Measurements from ENCODE around the gene AIFM3. TPM values are rescaled to one million over a fixed set of nuclear protein-coding genes. Genes with fewer than 3 reads are reported as not detected.

The AIFM3 gene
- total and polyA plus RNA-seq, 2 donors (not counting 1 experiment from before 2014, with no cell fraction given): 3.0 to 6.0 TPM

DNA sequence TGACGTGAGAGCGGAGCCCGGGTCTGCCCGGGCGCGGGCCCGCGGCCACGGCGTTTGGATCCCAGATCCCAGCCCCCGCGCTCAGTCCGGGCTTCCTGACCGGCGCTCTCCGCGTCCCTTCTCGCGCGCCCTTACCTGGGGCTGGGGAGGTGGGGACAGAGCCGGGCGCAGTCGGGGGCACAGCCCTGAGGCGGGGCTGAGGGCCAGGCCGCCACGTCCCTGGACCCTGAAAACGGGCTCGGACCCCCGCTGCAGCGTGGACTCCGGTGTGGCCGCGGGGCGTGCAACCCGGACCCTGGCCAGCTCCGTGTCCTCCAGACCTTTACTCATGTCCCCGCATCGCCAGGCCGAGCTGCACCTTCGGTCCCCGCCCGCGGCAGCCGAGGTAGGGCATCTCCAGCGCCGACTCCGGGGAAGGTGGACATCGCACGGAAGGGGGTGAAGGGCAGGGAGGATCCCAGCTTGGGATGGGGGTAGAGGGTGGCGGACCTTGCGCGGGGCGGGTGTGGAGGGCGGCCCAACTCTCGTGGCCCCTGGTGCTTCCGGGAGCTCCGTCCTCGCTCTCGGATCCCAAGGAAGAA, 9.9 kb upstream of the AIFM3 start:
- intact Hi-C loops (cut with micrococcal nuclease): loop anchor here (5.0 kb wide), 1 partner anchor 40 kb away; the partner anchor contains the start of gene CRKL
- H3K27me3 Mint-ChIP-seq: peaks cover 13% of the 10 kb centered on the region
- Histone ChIP-seq H3K27ac (ENCODE audit: low read length in 2 of 2) (peak overlapping the region in 1 of 2 donors; percentile 10), H3K36me3 (replicated peaks in 1 of 2; ENCODE audit: control extremely low read depth in 1 of 2, control insufficient read depth in 1 of 2, extremely low read depth in 1 of 2, insufficient read depth in 2 of 2, low read length in 1 of 2) (peaks cover 2 to 17% of the 10 kb centered on the region in 2 experiments), H3K4me2 (replicated peaks; ENCODE audit: low read depth, low read length, poor library complexity, severe bottlenecking) (peak overlapping the region; percentile 92), H3K79me2 (ENCODE audit: control insufficient read depth, insufficient read depth, low read length) (peaks cover 6% of the 10 kb centered on the region), H3K4me1 (ENCODE audit: control insufficient read depth in 2 of 2, insufficient read depth in 2 of 2, low read length in 2 of 2) (peaks cover 16 to 23% of the 10 kb centered on the region in 2 donors), H3K27me3 (replicated peaks in 1 of 4; ENCODE audit: control extremely low read depth in 1 of 4, control insufficient read depth in 3 of 4, insufficient read depth in 4 of 4, low read length in 3 of 4) (peaks cover 0 to 26% (median 7%) of the 10 kb centered on the region in 4 experiments), H3K9me3 (ENCODE audit: control extremely low read depth in 1 of 3, control insufficient read depth in 2 of 3, insufficient read depth in 1 of 3, low read length in 2 of 3) (no peaks in the 10 kb centered on the region), H3K9ac (ENCODE audit: low read length) (peak overlapping the region; percentile 76), H2AFZ (ENCODE audit: insufficient read depth, low read depth, low read length, poor library complexity, severe bottlenecking) (peak overlapping the region; percentile 72), H4K20me1 (ENCODE audit: control insufficient read depth, insufficient read depth, low read length, poor library complexity, severe bottlenecking) (peaks cover 24% of the 10 kb centered on the region), H3K4me3 (ENCODE audit: control extremely low read depth in 1 of 5, extremely low read depth in 1 of 5, insufficient read depth in 1 of 5, low read depth in 2 of 5, low read length in 4 of 5) (peak overlapping the region in 4 of 5 experiments; percentile 55 to 69 (median 60))
- 2% methylated on average over 54 of the region's 59 CpGs for WGBS (ENCODE audit: insufficient coverage)
- H3K27ac Mint-ChIP-seq: no peak overlapping the region
- ChIA-PET CTCF (interaction anchor here (0.8 to 1.0 kb wide), 2 partner anchors 11 to 71 kb away, joined by 3 read pairs; no protein-coding TSS in a partner anchor), POLR2A (no interaction called here)
- peak overlapping the region; percentile 83 for H3K4me3 Mint-ChIP-seq
- DNase-seq (peak; percentile 34), ATAC-seq (ENCODE audit: low read depth) (peak; percentile 14)
- TF ChIP-seq, protein P1, sequence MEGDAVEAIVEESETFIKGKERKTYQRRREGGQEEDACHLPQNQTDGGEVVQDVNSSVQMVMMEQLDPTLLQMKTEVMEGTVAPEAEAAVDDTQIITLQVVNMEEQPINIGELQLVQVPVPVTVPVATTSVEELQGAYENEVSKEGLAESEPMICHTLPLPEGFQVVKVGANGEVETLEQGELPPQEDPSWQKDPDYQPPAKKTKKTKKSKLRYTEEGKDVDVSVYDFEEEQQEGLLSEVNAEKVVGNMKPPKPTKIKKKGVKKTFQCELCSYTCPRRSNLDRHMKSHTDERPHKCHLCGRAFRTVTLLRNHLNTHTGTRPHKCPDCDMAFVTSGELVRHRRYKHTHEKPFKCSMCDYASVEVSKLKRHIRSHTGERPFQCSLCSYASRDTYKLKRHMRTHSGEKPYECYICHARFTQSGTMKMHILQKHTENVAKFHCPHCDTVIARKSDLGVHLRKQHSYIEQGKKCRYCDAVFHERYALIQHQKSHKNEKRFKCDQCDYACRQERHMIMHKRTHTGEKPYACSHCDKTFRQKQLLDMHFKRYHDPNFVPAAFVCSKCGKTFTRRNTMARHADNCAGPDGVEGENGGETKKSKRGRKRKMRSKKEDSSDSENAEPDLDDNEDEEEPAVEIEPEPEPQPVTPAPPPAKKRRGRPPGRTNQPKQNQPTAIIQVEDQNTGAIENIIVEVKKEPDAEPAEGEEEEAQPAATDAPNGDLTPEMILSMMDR (IDR thresholded peaks at IDR 0.05): no peak
- TF ChIP-seq EZH2 (IDR thresholded peaks at IDR 0.05; ENCODE audit: borderline replicate concordance, insufficient read depth, low read depth, low read length, poor library complexity, severe bottlenecking): no peak
- H3K4me1 Mint-ChIP-seq: peaks cover 20% of the 10 kb centered on the region
- H3K9me3 Mint-ChIP-seq (ENCODE audit: insufficient read depth): no peaks in the 10 kb centered on the region
